Measurements from ENCODE around the gene DNAJB4.
"Not testable (repeated sequence)": the region's sequence is repeated elsewhere in the genome, so short reads cannot be mapped to it uniquely, and the experiment has no call there.

Gene DNAJB4

DNA sequence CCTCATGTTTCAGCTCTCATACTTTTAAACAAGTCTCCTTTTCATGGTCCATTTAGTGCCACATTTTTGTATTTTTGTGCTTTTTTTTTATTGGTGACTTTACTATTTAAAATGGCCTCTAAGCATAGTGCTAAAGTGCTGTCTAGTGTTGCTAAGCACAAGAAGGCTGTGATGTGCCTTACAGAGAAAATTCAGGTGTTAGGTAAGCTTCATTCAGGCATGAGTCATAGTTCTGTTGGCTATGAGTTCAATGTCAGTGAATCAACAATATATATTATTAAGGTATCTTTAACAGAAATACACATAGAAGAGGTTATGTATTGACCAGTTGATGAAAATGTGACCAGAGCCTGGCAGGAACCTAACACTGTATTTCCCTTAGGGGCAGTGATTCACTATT, 13.1 kb upstream of the DNAJB4 start:
- no peak for DNase-seq

DNA sequence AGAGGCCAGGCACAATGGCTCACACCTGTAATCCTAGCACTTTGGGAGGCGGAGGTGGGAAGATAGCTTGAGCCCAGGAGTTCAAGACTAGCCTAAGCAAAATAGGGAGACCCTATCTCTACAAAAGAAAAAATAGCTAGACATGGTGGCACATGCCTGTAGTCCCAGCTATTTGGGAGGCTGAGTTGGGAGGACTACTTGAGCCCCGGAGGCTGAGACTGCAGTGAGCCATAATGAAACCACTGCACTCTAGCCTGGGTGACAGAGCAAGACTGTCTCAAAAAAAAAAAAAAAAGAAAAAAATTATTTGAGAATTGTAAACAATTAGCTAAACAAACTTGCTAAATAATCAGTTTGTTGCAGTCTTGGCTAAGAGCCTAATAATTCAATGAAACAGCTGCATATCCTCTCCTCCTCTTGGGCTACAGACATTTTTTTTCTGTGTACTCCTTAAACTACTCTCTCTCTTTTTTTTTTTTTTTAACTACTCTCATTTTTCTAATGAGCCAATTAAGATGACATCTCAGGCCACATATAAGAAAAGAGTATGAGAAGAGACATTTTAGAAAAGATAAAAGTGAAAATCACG, 10.5 kb upstream of the DNAJB4 start:
- DNase-seq: no peak

DNA sequence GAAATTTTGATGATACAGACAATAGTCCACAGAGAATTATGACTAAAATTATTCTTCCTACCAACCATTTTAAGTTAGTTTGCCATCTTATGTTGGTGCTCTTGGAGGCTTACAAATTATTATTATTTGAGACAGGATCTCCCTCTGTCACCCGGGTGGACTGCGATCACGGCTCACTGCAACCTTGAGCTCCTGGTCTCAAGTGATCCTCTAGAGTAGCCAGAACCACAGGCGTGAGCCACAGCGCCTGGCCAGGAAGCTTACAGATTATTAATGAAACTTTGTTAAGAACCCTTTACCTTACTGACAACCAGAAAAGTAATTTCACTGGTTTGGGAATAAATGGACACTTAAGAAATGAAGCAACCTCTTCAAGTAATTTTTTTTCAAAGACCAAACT, 8.0 kb upstream of the DNAJB4 start:
- no peak for DNase-seq

GRCh38 chr1:78000536-78000935, 4.2 kb upstream of the DNAJB4 start:
- not testable (repeated sequence) for DNase-seq

DNA sequence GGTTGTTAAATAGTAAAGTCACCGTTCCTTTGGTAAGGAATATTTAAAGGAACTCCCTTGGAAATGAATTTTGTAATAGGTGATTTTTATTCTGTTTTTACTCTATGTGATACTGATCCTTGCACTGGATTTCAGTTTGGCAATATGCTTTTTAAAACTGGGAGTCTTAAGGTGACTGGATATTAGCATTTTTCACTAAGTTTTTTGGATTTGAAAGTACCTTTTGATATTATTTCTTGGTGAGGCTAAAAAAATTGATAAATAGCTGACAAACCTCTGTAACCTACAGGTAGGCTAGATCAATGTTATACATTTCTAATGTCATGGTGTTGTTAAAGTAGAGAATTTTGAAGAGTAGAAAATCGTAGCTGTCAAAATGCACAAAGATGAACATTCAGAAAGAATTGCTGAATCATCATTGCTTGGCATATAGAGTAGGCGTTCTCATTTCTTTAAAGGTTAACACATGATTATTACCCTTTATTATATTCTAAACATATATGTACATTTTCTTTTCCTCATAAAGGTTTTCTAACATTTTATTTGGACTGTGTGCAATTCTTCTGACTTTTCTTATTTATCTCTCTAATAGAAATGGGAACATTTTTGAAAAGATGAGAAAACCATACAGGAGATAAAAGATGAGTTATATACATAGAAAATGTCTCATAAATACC, 1.5 kb upstream of the DNAJB4 start:
- DNase-seq: no peak

- peak; percentile 42 for DNase-seq
These were observed 639 bp upstream of the DNAJB4 start for GRCh38 chr1:78003882-78004718.

DNA sequence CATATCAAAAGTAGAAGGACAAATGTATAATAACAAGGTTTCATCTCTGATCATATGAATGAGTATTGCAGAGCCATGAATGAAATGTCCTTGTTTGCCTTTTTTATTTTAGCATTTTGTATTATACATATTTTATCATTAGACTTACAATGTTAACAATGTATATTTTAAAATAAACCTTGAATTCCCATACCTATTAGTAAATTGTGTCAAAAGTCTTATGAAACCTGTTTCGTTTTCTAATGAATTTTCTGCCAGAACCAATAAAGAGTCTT, 646 bp downstream of the DNAJB4 start:
- no peak for DNase-seq

DNA sequence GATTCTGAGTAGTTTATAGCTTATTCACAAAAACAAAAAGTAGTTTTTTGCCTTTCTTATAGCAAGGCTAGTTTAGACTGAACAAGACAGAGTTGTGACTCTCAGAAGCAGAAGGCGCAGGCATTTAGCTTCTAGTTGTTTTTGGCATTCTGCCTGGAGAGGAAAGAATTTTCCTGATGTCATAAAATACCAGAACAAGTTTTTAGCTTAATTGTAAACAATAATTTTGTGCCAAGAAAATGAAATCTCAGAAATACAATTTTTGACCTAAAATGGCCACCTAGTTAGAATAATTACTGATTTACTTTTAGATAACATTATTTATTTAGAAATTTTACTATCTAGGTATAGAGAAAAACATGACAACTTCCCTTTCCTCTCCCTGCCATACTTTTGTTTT, 1.0 kb downstream of the DNAJB4 start:
- DNase-seq: no peak

GRCh38 chr1:78006521-78006920, 1.8 kb downstream of the DNAJB4 start:
- no peak for DNase-seq

DNA sequence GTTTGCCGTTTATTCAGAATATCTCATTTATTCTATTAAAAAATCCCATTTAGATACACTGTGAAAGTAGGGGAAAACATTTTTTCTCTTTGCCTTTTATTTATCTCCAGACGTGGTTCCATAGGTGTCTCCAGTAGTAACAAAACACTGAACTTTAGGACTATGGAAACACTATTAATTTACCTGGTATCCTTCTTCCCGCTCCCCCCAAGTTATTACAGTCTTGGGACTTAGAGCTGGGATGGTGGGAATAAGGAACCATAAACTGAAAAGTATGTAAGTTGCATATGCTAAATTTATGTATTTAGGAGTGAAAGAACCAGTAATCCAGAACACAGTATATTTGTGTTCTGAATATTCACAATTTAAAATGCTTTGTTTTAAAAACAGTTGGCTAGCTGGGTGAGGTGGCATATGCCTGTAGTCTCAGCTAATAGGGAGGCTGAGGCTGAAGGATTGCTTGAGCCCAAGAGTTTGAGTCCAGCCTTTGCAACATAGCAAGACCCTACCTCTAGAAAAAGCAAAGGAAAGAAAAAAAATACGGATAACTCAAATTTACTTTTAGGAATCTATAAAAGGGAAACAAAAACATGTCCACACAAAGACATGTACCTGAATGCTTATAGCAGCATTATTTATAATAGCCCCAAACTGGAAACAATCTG, 3.1 kb downstream of the DNAJB4 start:
- DNase-seq: no peak

DNA sequence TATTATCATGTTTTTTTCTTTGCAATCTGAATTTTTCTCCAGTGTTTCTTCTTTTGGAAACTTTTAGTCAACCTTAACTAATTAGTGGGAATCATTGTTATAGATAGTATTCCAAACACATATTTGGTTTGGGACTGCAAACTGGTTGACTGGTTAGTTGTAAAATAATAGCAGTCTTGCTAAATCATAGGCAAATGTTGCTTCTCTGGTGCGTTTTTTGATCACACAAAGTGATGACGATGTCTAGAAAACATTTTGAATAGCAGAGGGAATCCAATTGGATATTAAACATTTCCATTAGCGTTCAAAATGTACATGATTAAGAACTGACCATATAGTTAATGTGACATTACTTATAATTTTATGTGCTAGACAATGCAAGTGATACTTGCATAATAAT, 4.5 kb downstream of the DNAJB4 start:
- DNase-seq: no peak

DNA sequence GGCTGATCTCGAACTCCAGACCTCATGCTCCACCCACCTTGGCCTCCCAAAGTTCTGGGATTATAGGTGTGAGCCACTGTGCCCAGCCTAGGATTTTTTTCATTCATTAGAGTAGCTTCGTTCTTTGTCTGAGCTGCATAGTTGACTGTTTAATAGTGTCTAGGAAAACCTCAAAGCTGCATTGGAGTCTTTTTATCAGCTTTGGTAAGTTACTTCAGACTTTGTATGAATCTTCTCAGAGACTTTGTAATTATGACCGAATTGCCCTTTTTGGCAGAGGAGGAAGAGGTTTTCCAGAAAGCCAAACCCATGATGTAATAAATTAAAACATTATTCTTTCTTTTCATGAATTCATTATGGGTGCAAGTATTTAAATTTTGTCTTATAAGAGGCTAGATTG, 5.1 kb downstream of the DNAJB4 start:
- no peak for DNase-seq

DNA sequence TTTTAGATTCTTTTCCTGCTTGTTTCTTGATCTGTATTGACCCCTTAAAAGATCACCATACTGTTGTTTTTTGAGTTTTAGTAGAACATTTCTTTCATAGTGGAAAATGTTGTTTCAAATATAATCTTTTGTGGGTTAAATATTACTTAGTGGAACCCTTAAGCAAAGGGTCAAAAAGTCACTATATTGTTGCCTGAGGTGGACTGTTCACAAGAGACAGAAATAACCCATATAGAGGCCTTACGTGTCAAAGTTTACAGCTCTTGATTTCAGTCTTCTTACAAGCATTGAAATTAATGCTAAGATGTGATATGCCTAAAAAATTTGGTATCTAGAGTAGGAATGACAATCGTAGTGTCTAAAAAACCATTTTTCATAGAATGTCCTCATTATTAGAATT, 6.3 kb downstream of the DNAJB4 start:
- DNase-seq: no peak

DNA sequence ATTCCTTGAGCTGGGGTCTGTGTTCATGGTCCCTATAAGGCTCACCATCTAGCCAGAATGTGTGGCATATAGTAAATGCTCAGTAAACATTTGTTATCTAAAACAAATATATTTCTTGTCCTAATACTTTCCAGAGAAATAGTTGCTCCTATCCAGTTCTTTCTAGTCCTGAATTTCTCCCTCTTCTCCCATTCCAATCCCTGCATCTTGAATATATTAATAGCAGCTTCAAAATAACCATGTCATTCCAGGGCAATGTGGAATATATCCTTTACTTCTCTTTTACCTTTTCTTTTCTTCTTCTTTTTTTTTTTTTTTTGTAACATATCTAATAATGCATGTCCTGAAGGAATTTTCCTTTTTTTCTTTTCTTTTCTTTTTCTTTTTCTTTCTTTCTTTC, 10.4 kb downstream of the DNAJB4 start:
- no peak for DNase-seq

DNA sequence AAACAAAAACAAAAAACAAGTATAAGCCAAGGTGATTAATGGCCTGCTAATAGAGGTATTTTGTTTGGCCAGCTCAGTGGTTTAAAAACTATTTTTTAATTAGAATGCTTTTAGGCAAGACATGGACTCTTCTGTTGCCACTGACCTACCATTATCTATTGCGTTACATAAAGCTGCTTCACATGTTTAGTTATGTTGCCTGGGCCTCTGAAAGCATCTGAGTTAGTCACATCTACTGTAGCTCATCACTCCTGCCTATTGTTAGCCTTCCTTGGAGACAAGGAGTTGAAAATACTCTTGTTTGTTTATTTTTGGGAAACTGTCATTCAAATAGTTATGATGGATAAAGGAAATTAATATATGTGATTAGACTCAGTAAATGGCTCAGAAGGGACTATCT, 14.3 kb downstream of the DNAJB4 start:
- DNase-seq: no peak

GRCh38 chr1:78021134-78021533, 16.4 kb downstream of the DNAJB4 start:
- not testable (repeated sequence) for DNase-seq

GRCh38 chr1:78029793-78030192, 25.1 kb downstream of the DNAJB4 start:
- DNase-seq: no peak

GRCh38 chr1:78032996-78033796, 28.5 kb downstream of the DNAJB4 start:
- no peak for DNase-seq

DNA sequence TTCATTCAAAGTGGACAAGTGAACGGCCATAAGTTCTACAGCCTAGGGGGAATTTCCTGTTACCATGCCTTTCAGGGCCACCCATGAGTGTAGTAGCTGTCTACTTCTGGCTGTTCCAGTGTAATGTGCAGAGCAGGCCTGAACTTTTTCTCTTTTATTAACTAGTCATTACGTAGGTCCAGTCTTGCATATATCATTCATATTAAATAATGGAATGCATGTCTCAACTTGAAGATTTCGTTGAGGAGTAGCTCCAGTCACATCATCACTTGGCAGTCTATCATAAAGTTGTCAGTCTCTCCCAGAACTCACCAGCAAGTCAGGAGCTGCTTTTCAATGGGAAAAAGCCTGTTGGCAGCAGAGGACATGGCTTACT, 29.0 kb downstream of the DNAJB4 start:
- no peak for DNase-seq

- no peak for DNase-seq
These were observed 30.4 kb downstream of the DNAJB4 start for GRCh38 chr1:78035121-78035520.

GRCh38 chr1:78036450-78036849, 31.7 kb downstream of the DNAJB4 start:
- DNase-seq: no peak

DNA sequence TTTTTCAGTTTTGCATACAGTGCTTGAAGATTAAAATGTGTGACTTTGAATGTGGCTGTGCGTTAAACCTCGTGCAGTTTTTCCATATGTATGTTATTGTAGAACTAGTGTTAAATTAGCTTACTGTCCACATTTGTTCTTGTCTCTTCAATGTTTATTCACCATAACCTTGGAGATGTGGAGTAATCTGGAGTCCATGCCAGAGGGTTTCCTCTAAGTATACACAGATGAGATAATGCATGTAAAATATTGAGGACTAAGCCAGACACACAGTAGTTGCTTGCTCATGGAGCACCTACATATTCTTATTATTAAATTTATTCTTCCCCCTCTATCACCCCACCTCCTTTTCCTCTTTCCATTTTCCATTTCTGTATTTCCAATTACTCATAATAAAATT, 33.3 kb downstream of the DNAJB4 start:
- DNase-seq: no peak

DNA sequence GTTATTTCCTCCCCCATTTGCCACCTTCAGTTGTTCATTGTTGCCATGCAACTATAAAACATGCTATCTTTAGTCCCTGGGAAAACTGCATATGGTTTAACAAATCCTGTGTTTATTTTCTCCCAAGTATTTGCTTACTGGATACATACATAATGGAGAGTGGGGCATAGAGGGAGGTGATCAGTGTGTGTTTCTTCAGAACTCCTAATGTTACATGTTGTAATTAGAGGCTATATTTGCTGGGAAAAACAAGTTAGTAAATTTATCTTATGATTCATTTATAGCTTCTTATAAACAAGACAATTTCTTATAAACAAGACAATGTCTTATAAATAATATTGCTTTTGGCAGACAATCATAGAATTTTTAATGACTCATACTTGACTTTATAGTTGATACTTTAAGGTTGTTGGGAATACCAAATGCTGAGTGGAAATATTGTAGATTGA, 33.8 kb downstream of the DNAJB4 start:
- DNase-seq: no peak

All from activated CD4-positive, CD25-positive, alpha-beta regulatory T cell treated with anti-CD3 and anti-CD28 coated beads, Interleukin-2, amount 50 U/mL, for 72 hours (primary cell).